Measurements from ENCODE around the gene CTCF. TPM values are rescaled to one million over a fixed set of nuclear protein-coding genes. Genes with fewer than 3 reads are reported as not detected.

Gene CTCF
- total and polyA plus RNA-seq, 2 experiments from 2014 or later: 35.5 to 46.0 TPM

DNA sequence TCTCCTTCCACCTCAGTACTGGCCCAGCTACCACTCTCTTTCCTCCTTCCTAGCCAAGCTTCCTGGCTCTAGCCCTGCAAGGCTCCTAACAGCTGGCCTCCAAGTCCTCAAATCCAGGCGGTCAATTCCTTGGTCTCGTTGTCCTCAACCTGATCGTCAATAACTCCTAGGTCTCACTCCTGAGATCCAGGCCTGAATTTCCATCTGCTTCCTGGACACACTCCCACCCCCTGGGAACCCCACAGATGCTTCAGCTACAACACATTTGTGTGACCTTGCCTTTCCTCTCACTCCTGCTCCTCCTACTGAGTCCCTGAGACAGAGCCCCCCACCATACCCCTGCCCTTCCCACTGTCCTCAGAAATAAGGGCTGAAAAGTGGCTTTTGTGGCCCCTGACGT is 101.9 kb downstream of the CTCF start:
- 88% methylated on average over 4 of the region's 4 CpGs for WGBS (ENCODE audit: low lambda C conversion rate, missing lambda C conversion rate)
- H3K36me3 ChIP-seq (replicated peaks; ENCODE audit: insufficient read depth, low read depth): no peaks in the 10 kb centered on the region
- no peak overlapping the region for H3K4me2 ChIP-seq
- no peaks in the 10 kb centered on the region for H3K9me2 ChIP-seq (replicated peaks; ENCODE audit: insufficient read depth)
- H3K27ac ChIP-seq: no peak overlapping the region
- TF ChIP-seq EZH2 (IDR thresholded peaks at IDR 0.05; ENCODE audit: borderline replicate concordance) (no peak), EZH2phosphoT487 (IDR thresholded peaks at IDR 0.05; ENCODE audit: low read depth, severe bottlenecking, unreplicated experiment) (no peak)
- TF ChIP-seq, protein P1, sequence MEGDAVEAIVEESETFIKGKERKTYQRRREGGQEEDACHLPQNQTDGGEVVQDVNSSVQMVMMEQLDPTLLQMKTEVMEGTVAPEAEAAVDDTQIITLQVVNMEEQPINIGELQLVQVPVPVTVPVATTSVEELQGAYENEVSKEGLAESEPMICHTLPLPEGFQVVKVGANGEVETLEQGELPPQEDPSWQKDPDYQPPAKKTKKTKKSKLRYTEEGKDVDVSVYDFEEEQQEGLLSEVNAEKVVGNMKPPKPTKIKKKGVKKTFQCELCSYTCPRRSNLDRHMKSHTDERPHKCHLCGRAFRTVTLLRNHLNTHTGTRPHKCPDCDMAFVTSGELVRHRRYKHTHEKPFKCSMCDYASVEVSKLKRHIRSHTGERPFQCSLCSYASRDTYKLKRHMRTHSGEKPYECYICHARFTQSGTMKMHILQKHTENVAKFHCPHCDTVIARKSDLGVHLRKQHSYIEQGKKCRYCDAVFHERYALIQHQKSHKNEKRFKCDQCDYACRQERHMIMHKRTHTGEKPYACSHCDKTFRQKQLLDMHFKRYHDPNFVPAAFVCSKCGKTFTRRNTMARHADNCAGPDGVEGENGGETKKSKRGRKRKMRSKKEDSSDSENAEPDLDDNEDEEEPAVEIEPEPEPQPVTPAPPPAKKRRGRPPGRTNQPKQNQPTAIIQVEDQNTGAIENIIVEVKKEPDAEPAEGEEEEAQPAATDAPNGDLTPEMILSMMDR (IDR thresholded peaks at IDR 0.05; ENCODE audit: poor library complexity): no peak
- no peaks in the 10 kb centered on the region for H3K27me3 ChIP-seq
- DNase-seq (ENCODE audit: low spot score): no peak
- peaks cover 1% of the 10 kb centered on the region for H3K79me2 ChIP-seq
- H4K20me1 ChIP-seq (ENCODE audit: insufficient read depth, poor library complexity, severe bottlenecking): no peaks in the 10 kb centered on the region
- no peaks in the 10 kb centered on the region for H3K9me3 ChIP-seq (ENCODE audit: low read depth)
- H3K4me3 ChIP-seq: no peak overlapping the region
- peaks cover 16% of the 10 kb centered on the region for H3K4me1 ChIP-seq (ENCODE audit: insufficient read depth)
- no peak overlapping the region for H2AFZ ChIP-seq

DNA sequence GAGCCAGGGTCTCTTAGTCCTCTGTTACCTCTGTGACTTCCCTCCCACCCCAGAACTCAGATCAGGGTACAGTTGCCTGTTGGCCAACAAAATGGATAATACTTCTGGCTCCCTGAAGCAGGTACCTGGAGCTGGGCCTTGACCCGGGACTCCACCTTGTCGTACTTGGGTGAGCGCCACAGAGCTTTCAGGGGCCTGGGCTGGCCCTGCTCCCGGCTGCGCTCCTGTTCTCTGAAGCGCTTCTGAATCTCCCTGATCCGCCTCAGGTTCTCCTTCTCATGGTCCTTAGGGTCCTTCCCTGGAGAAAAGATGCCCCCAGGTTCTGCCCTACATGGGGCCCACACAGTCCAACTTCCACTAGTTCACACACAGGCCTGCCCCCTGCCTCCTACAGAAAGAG is 102.5 kb downstream of the CTCF start:
- Histone ChIP-seq H3K9me2 (replicated peaks; ENCODE audit: insufficient read depth) (no peaks in the 10 kb centered on the region), H3K27ac (no peak overlapping the region), H3K9me3 (ENCODE audit: low read depth) (no peaks in the 10 kb centered on the region), H2AFZ (no peak overlapping the region), H3K79me2 (no peaks in the 10 kb centered on the region), H3K4me1 (ENCODE audit: insufficient read depth) (peaks cover 14% of the 10 kb centered on the region), H3K4me2 (no peak overlapping the region), H3K36me3 (replicated peaks; ENCODE audit: insufficient read depth, low read depth) (no peaks in the 10 kb centered on the region), H3K4me3 (no peak overlapping the region), H4K20me1 (ENCODE audit: insufficient read depth, poor library complexity, severe bottlenecking) (no peaks in the 10 kb centered on the region), H3K27me3 (no peaks in the 10 kb centered on the region)
- TF ChIP-seq, protein P1 (IDR thresholded peaks at IDR 0.05; ENCODE audit: poor library complexity): no peak
- TF ChIP-seq EZH2phosphoT487 (IDR thresholded peaks at IDR 0.05; ENCODE audit: low read depth, severe bottlenecking, unreplicated experiment): no peak
- TF ChIP-seq EZH2 (IDR thresholded peaks at IDR 0.05; ENCODE audit: borderline replicate concordance): no peak
- 98% methylated on average over 7 of the region's 7 CpGs for WGBS (ENCODE audit: low lambda C conversion rate, missing lambda C conversion rate)
- no peak for DNase-seq (ENCODE audit: low spot score)

- H3K9me2 ChIP-seq (replicated peaks; ENCODE audit: insufficient read depth): no peaks in the 10 kb centered on the region
- H3K4me1 ChIP-seq (ENCODE audit: insufficient read depth): peaks cover 14% of the 10 kb centered on the region
- TF ChIP-seq EZH2phosphoT487 (IDR thresholded peaks at IDR 0.05; ENCODE audit: low read depth, severe bottlenecking, unreplicated experiment) (no peak), EZH2 (IDR thresholded peaks at IDR 0.05; ENCODE audit: borderline replicate concordance) (no peak)
- TF ChIP-seq, protein P1 (IDR thresholded peaks at IDR 0.05; ENCODE audit: poor library complexity): no peak
- peak overlapping the region; percentile 98 for H2AFZ ChIP-seq
- no peaks in the 10 kb centered on the region for H3K36me3 ChIP-seq (replicated peaks; ENCODE audit: insufficient read depth, low read depth)
- no peak for DNase-seq (ENCODE audit: low spot score)
- H3K4me2 ChIP-seq: peak overlapping the region; percentile 94
- WGBS (ENCODE audit: low lambda C conversion rate, missing lambda C conversion rate): 72% methylated on average over 5 of the region's 5 CpGs
- H3K27ac ChIP-seq: no peak overlapping the region
- H3K27me3 ChIP-seq: no peaks in the 10 kb centered on the region
- no peaks in the 10 kb centered on the region for H3K79me2 ChIP-seq
- H3K4me3 ChIP-seq: no peak overlapping the region
- no peaks in the 10 kb centered on the region for H4K20me1 ChIP-seq (ENCODE audit: insufficient read depth, poor library complexity, severe bottlenecking)
- H3K9me3 ChIP-seq (ENCODE audit: low read depth): no peaks in the 10 kb centered on the region
Observed at GRCh38 chr16:67665598-67665997, 103.3 kb downstream of the CTCF start.
